ENCODE measurements around the gene NPEPPS. TPM values are rescaled to one million over a fixed set of nuclear protein-coding genes. Genes with fewer than 3 reads are reported as not detected.
"Not testable (repeated sequence)": the region's sequence is repeated elsewhere in the genome, so short reads cannot be mapped to it uniquely, and the experiment has no call there.

Gene NPEPPS, protein sequence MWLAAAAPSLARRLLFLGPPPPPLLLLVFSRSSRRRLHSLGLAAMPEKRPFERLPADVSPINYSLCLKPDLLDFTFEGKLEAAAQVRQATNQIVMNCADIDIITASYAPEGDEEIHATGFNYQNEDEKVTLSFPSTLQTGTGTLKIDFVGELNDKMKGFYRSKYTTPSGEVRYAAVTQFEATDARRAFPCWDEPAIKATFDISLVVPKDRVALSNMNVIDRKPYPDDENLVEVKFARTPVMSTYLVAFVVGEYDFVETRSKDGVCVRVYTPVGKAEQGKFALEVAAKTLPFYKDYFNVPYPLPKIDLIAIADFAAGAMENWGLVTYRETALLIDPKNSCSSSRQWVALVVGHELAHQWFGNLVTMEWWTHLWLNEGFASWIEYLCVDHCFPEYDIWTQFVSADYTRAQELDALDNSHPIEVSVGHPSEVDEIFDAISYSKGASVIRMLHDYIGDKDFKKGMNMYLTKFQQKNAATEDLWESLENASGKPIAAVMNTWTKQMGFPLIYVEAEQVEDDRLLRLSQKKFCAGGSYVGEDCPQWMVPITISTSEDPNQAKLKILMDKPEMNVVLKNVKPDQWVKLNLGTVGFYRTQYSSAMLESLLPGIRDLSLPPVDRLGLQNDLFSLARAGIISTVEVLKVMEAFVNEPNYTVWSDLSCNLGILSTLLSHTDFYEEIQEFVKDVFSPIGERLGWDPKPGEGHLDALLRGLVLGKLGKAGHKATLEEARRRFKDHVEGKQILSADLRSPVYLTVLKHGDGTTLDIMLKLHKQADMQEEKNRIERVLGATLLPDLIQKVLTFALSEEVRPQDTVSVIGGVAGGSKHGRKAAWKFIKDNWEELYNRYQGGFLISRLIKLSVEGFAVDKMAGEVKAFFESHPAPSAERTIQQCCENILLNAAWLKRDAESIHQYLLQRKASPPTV
- total RNA-seq, result 113 TPM
- long read RNA-seq, full-length matches to known transcripts, result 74 of 193 reads
- long read RNA-seq, partial matches to known transcripts, result 85 of 193 reads
- long read RNA-seq, other reads (novel, unspliced or antisense), result 34 of 193 reads

- Histone ChIP-seq H3K27ac (peak within 1 kb of the TSS; percentile 83), H3K4me1 (peaks cover 12% of the 10 kb centered on the region), H3K4me3 (peak within 1 kb of the TSS; percentile 60)
- peak; percentile 97 for ATAC-seq
- peak; percentile 95 for DNase-seq
- H3K36me3 ChIP-seq; H3K27me3 ChIP-seq; intact Hi-C loops (cut with DNase I); H3K9me3 ChIP-seq: not testable (repeated sequence)
These were observed at the start of gene NPEPPS for GRCh38 chr17:47530557-47531232. NPEPPS (plus strand) TSS chr17:47531108; CDS start chr17:47531301, 193 bp downstream.

GRCh38 chr17:47491841-47492212 is 39.1 kb upstream of the NPEPPS start:
- peaks cover 12% of the 10 kb centered on the region for H3K36me3 ChIP-seq
- H3K4me3 ChIP-seq, result peak overlapping the region; percentile 60
- intact Hi-C loops (cut with DNase I); DNase-seq; H3K27me3 ChIP-seq; H3K4me1 ChIP-seq; H3K9me3 ChIP-seq; ATAC-seq: not testable (repeated sequence)
- peak overlapping the region; percentile 76 for H3K27ac ChIP-seq

DNA sequence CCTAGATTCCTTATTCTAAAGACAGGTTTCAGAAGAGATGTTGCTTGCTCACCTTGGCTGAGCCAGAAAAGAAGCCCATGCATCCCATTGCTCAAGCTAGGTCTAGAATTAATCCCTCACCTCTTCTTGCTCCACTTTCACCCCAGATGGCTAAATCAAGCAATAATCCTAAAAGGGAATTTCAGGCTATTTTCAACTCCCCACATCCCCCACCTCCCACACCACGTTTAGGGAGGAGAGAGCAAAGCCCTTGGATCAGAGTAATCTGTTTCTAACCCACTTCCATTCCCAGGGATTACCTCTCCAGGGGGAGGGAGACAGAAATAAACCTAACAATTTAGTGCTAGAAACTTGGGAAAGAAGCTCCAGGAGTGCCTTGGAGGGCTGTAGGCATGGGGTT is 31.8 kb upstream of the NPEPPS start:
- ATAC-seq; intact Hi-C loops (cut with DNase I); H3K36me3 ChIP-seq; H3K27me3 ChIP-seq; H3K27ac ChIP-seq; DNase-seq; H3K9me3 ChIP-seq; H3K4me3 ChIP-seq: not testable (repeated sequence)
- peaks cover 18% of the 10 kb centered on the region for H3K4me1 ChIP-seq

GRCh38 chr17:47499494-47499893 is 31.4 kb upstream of the NPEPPS start:
- H3K27me3 ChIP-seq; H3K9me3 ChIP-seq; H3K4me3 ChIP-seq; DNase-seq; H3K27ac ChIP-seq; H3K36me3 ChIP-seq; ATAC-seq; intact Hi-C loops (cut with DNase I): not testable (repeated sequence)
- H3K4me1 ChIP-seq, result peaks cover 18% of the 10 kb centered on the region

- H3K36me3 ChIP-seq; H3K9me3 ChIP-seq; H3K27me3 ChIP-seq; intact Hi-C loops (cut with DNase I); DNase-seq; H3K27ac ChIP-seq; H3K4me3 ChIP-seq: not testable (repeated sequence)
- H3K4me1 ChIP-seq, result peaks cover 18% of the 10 kb centered on the region
- ATAC-seq, result peak; percentile 81
- TF ChIP-seq, protein P1, sequence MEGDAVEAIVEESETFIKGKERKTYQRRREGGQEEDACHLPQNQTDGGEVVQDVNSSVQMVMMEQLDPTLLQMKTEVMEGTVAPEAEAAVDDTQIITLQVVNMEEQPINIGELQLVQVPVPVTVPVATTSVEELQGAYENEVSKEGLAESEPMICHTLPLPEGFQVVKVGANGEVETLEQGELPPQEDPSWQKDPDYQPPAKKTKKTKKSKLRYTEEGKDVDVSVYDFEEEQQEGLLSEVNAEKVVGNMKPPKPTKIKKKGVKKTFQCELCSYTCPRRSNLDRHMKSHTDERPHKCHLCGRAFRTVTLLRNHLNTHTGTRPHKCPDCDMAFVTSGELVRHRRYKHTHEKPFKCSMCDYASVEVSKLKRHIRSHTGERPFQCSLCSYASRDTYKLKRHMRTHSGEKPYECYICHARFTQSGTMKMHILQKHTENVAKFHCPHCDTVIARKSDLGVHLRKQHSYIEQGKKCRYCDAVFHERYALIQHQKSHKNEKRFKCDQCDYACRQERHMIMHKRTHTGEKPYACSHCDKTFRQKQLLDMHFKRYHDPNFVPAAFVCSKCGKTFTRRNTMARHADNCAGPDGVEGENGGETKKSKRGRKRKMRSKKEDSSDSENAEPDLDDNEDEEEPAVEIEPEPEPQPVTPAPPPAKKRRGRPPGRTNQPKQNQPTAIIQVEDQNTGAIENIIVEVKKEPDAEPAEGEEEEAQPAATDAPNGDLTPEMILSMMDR (IDR thresholded peaks at IDR 0.05), result peak; percentile 50
These were observed 30.3 kb upstream of the NPEPPS start for GRCh38 chr17:47500620-47501019.

GRCh38 chr17:47502122-47502731 is 28.7 kb upstream of the NPEPPS start:
- H3K4me1 ChIP-seq, result peaks cover 18% of the 10 kb centered on the region
- H3K9me3 ChIP-seq; H3K27me3 ChIP-seq; intact Hi-C loops (cut with DNase I); H3K36me3 ChIP-seq; H3K4me3 ChIP-seq; DNase-seq: not testable (repeated sequence)
- peak; percentile 93 for ATAC-seq
- peak overlapping the region; percentile 48 for H3K27ac ChIP-seq

GRCh38 chr17:47502776-47503455 is 28.0 kb upstream of the NPEPPS start:
- DNase-seq; H3K9me3 ChIP-seq; H3K27me3 ChIP-seq; H3K4me3 ChIP-seq; intact Hi-C loops (cut with DNase I); H3K36me3 ChIP-seq: not testable (repeated sequence)
- ATAC-seq, result peak; percentile 24
- H3K27ac ChIP-seq, result peak overlapping the region; percentile 47
- H3K4me1 ChIP-seq, result peaks cover 18% of the 10 kb centered on the region

- peak; percentile 92 for ATAC-seq
- not testable (repeated sequence) for H3K4me1 ChIP-seq, DNase-seq
These were observed 19.2 kb upstream of the NPEPPS start for GRCh38 chr17:47511701-47512146.

DNA sequence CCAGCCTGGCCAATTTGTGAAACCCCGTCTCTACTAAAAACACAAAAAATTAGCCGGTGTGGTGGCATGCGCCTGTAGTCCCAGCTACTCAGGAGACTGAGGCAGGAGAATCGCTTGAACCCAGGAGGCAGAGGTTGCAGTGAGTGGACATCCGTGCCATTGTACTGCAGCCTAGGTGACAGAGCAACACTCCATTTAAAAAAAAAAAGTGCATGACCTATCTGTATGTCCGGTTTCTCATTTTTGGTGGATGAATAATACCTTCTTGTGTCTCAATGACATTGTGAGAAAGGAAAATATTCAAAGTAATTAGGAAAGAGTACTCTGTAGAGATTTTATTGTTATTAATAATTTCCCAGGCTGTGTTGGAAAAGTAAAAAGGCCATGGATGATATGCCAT is 17.6 kb upstream of the NPEPPS start:
- H3K36me3 ChIP-seq; intact Hi-C loops (cut with DNase I); H3K27ac ChIP-seq; ATAC-seq; DNase-seq; H3K27me3 ChIP-seq; H3K4me3 ChIP-seq; H3K9me3 ChIP-seq; H3K4me1 ChIP-seq: not testable (repeated sequence)

More at GRCh38 chr17:47511701-47512146, 19.2 kb upstream of the NPEPPS start:
- intact Hi-C loops (cut with DNase I); H3K4me3 ChIP-seq; H3K36me3 ChIP-seq; H3K27me3 ChIP-seq; H3K9me3 ChIP-seq: not testable (repeated sequence)
- H3K27ac ChIP-seq, result peak overlapping the region; percentile 60

DNA sequence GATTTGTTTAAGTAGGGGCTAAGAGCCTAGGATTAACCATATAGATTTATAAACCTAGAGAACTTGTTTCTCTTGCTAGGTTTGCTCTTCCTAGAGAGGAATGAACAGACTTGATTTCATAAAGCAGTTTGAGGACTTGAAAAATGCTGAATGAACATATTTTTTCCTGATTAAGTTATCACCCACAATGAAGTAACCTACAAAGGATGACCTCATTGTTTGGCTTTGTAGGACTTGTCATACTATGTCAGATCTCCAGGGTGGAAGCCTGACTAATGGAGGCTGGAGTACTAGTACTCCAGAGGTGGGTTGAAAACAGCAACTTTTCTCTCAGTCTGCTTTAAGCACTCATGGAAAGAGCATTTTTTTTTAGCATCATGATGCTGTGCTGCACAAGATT is 12.0 kb upstream of the NPEPPS start:
- H3K27me3 ChIP-seq; H3K4me3 ChIP-seq; H3K9me3 ChIP-seq; H3K27ac ChIP-seq; H3K36me3 ChIP-seq; H3K4me1 ChIP-seq; intact Hi-C loops (cut with DNase I); DNase-seq: not testable (repeated sequence)
- ATAC-seq, result peak; percentile 46

- H3K4me1 ChIP-seq; H3K27me3 ChIP-seq; ATAC-seq; H3K4me3 ChIP-seq; H3K9me3 ChIP-seq; H3K27ac ChIP-seq; DNase-seq; intact Hi-C loops (cut with DNase I); H3K36me3 ChIP-seq: not testable (repeated sequence)
These were observed 11.5 kb upstream of the NPEPPS start for GRCh38 chr17:47519365-47519764.
